ENCODE results near the gene TRMT13. TPM values are rescaled to one million over a fixed set of nuclear protein-coding genes. Genes with fewer than 3 reads are reported as not detected.
A peak's percentile ranks its signal among the peaks of the same experiment; 100 is the strongest.

The TRMT13 gene
- total RNA-seq, 2 experiments from 2014 or later, result 6.3 to 6.9 TPM

GRCh38 chr1:100122177-100122576 lies 10.8 kb upstream of the TRMT13 start:
- Histone ChIP-seq H3K4me3 (ENCODE audit: low read length) (no peak overlapping the region), H3K27ac (ENCODE audit: low read depth in 1 of 2, low read length in 2 of 2) (no peak overlapping the region), H3K9me3 (ENCODE audit: control insufficient read depth in 1 of 2, insufficient read depth in 1 of 2, low read length in 2 of 2) (no peaks in the 10 kb centered on the region), H3K36me3 (ENCODE audit: insufficient read depth, low read length) (peaks cover 10% of the 10 kb centered on the region), H3K4me1 (ENCODE audit: insufficient read depth, low read length) (no peaks in the 10 kb centered on the region), H3K27me3 (ENCODE audit: control insufficient read depth in 1 of 2, insufficient read depth in 2 of 2, low read length in 2 of 2) (no peaks in the 10 kb centered on the region)
- CTCF ChIA-PET, result interaction anchor here (0.6 kb wide), 1 partner anchor 295 kb away, joined by 3 read pairs; no protein-coding TSS in a partner anchor
- no peak for DNase-seq
- intact Hi-C loops (cut with DNase I, micrococcal nuclease), result no loop called here
- TF ChIP-seq CTCF (IDR thresholded peaks at IDR 0.05), result no peak
- POLR2A ChIA-PET, result interaction anchor here (0.8 kb wide), 1 partner anchor 11 kb away, joined by 3 read pairs; the partner anchor contains the start of genes SASS6 and TRMT13
- Mint-ChIP-seq H3K27ac (no peak overlapping the region), H3K4me1 (ENCODE audit: low read depth) (no peaks in the 10 kb centered on the region), H3K4me3 (no peak overlapping the region), H3K36me3 (ENCODE audit: low read depth) (peaks cover 19% of the 10 kb centered on the region), H3K9me3 (no peaks in the 10 kb centered on the region), H3K27me3 (no peaks in the 10 kb centered on the region)
- no peak for ATAC-seq (ENCODE audit: poor library complexity)

GRCh38 chr1:100127226-100127625 lies 5.7 kb upstream of the TRMT13 start:
- TF ChIP-seq CTCF (IDR thresholded peaks at IDR 0.05), result no peak
- H3K27me3 ChIP-seq (ENCODE audit: control insufficient read depth in 1 of 2, insufficient read depth in 2 of 2, low read length in 2 of 2), result no peaks in the 10 kb centered on the region
- ATAC-seq (ENCODE audit: poor library complexity) (no peak), DNase-seq (no peak)
- peaks cover 3% of the 10 kb centered on the region for H3K36me3 ChIP-seq (ENCODE audit: insufficient read depth, low read length)
- Mint-ChIP-seq H3K4me3 (no peak overlapping the region), H3K9me3 (no peaks in the 10 kb centered on the region), H3K27me3 (no peaks in the 10 kb centered on the region), H3K36me3 (ENCODE audit: low read depth) (peaks cover 9% of the 10 kb centered on the region), H3K27ac (no peak overlapping the region), H3K4me1 (ENCODE audit: low read depth) (peaks cover 9% of the 10 kb centered on the region)
- no peak overlapping the region for H3K27ac ChIP-seq (ENCODE audit: low read depth in 1 of 2, low read length in 2 of 2)
- H3K9me3 ChIP-seq (ENCODE audit: control insufficient read depth in 1 of 2, insufficient read depth in 1 of 2, low read length in 2 of 2), result no peaks in the 10 kb centered on the region
- ChIA-PET CTCF (no interaction called here), POLR2A (no interaction called here)
- intact Hi-C loops (cut with DNase I, micrococcal nuclease), result no loop called here
- H3K4me1 ChIP-seq (ENCODE audit: insufficient read depth, low read length), result peaks cover 4% of the 10 kb centered on the region
- no peak overlapping the region for H3K4me3 ChIP-seq (ENCODE audit: low read length)

GRCh38 chr1:100130552-100131077 lies 2.3 kb upstream of the TRMT13 start:
- Mint-ChIP-seq H3K27ac (no peak overlapping the region), H3K36me3 (ENCODE audit: low read depth) (peaks cover 21% of the 10 kb centered on the region), H3K27me3 (no peaks in the 10 kb centered on the region), H3K9me3 (no peaks in the 10 kb centered on the region), H3K4me3 (peak overlapping the region; percentile 30), H3K4me1 (ENCODE audit: low read depth) (peaks cover 38% of the 10 kb centered on the region)
- CTCF ChIA-PET, result no interaction called here
- intact Hi-C loops (cut with DNase I, micrococcal nuclease), result loop anchor here (5.0 to 10.0 kb wide), 9 partner anchors 117 to 764 kb away; partner anchors contain the start of genes CDC14A (in 1 of the 2), DBT (in 1 of the 2), EXTL2 (in 1 of the 2) and RTCA (in 1 of the 2)
- DNase-seq, result no peak
- ATAC-seq (ENCODE audit: poor library complexity), result no peak
- no peak for TF ChIP-seq CTCF (IDR thresholded peaks at IDR 0.05)
- no peaks in the 10 kb centered on the region for H3K27me3 ChIP-seq (ENCODE audit: control insufficient read depth in 1 of 2, insufficient read depth in 2 of 2, low read length in 2 of 2)
- POLR2A ChIA-PET, result no interaction called here
- H3K36me3 ChIP-seq (ENCODE audit: insufficient read depth, low read length), result peaks cover 3% of the 10 kb centered on the region
- H3K4me3 ChIP-seq (ENCODE audit: low read length), result no peak overlapping the region
- H3K4me1 ChIP-seq (ENCODE audit: insufficient read depth, low read length), result peaks cover 12% of the 10 kb centered on the region
- H3K27ac ChIP-seq (ENCODE audit: low read depth in 1 of 2, low read length in 2 of 2), result no peak overlapping the region
- H3K9me3 ChIP-seq (ENCODE audit: control insufficient read depth in 1 of 2, insufficient read depth in 1 of 2, low read length in 2 of 2), result no peaks in the 10 kb centered on the region

Data from CD4-positive, alpha-beta T cell (primary cell).